OCI-M1 (cell line): ENCODE measurements around the gene MAP3K3.
A peak's percentile ranks its signal among the peaks of the same experiment; 100 is the strongest.

Source experiments
- DNase-seq: peaks from one replicate; lab custom pipeline; 2025; lab: John Stamatoyannopoulos, UW

The MAP3K3 gene

DNA sequence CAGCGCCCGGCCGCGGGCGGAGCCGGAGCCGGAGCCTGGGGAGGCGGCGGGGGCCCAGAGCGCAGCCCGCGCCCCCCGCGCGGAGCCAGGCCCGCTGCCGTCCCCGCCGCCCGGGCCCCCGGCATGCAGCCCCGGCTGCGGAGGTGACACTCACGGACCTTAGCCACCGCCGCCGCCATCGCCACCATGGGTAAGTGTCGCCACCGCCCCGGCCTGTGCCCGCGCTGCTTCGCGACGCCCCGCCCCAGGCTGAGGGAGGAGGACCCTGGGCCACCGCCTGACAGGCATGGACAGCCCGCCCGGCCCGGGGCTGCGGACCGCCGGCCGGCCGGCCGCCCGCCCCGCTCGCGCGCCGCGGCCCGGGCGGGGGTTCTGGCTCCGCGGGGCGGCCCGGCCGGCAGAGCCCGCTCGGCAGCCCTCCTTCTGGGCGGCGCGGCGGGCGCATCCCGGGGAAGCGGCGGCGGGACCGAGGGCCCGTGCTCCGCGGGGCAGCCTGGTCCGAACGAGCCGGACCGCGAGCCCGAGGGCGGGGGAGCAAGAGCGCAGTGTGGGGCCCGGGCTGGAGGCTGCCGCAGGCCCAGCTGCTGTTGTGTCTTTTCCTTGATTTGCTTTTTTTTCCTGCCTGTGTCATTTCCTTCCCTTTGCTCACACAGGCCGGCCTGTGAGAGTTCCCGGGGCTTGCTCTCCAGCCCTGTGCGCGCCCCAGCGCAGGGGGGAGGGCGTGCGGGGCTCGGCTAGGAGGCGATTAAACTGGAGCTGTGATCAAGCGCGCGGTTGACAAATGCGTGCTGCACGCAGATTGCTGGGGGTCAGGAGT is 565 bp downstream of the MAP3K3 start:
- DNase-seq: peak; percentile 72

- peak; percentile 46 for DNase-seq
Observed at GRCh38 chr17:63623786-63624530, 1.7 kb downstream of the MAP3K3 start.

- DNase-seq: peak; percentile 43
Observed at GRCh38 chr17:63624531-63624880, 2.3 kb downstream of the MAP3K3 start.

GRCh38 chr17:63626551-63627180 is 4.4 kb downstream of the MAP3K3 start:
- peak; percentile 10 for DNase-seq

- no peak for DNase-seq
Observed at GRCh38 chr17:63629627-63630026, 7.4 kb downstream of the MAP3K3 start.

DNA sequence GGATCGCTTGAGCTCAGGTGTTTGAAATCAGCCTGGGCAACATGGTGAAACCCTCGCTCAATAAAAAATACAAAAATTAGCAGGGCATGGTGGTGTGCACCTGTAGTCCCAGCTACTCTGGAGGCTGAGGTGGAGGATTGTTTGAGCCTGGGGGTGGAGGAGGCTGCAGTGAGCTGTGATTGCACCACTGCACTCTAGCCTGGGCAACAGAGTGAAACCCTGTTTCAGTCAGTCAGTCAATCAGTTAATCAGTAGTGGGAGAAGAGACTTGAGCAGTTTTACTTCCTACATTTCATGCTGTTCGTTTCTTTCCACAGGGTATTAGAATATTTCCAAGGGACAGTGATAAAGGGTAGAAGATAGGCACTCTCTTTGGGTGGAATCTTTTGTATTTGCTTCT is 8.8 kb downstream of the MAP3K3 start:
- no peak for DNase-seq

- no peak for DNase-seq
Observed at GRCh38 chr17:63631626-63632025, 9.4 kb downstream of the MAP3K3 start.

DNA sequence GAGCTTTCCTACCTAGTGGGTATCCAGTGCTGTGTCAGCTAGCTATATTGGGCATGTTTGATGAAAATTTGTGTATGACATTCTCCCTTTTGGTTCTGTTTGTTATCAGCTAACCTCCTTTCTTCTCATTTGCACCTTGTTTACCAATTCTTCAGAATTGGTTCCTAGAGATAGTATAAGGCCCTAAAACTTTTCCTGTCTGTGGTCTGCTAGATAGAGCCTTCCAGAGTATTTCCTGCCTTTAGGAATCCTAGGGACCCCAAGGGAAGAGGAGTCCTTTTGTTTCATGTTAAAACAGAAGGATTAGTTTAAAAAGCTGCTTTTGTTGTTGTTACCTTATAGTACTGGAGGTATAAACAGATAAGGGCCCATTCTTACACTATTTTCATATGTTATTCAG is 11.5 kb downstream of the MAP3K3 start:
- no peak for DNase-seq

DNA sequence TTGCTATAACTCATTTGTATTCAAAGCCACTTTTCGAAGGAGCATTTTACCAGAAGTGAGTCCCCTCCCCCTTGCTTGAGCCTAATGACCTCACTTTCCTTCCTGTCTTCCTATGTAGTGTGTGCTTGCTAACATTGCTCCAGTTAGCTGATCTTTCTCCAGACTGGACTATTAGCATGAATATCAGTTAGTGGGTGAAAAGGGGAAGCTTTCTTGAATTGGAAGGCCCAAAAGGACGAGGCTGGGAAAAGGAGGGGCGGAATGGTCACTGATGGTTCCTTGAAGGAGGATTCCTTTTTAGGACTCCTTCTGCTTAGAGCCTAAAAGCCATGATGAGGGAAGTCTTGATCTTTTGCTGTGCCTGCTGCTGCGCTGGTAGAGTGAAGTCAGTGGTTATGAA is 11.9 kb downstream of the MAP3K3 start:
- peak; percentile 63 for DNase-seq

- peak; percentile 23 for DNase-seq
Observed at GRCh38 chr17:63634816-63635215, 12.6 kb downstream of the MAP3K3 start.

DNA sequence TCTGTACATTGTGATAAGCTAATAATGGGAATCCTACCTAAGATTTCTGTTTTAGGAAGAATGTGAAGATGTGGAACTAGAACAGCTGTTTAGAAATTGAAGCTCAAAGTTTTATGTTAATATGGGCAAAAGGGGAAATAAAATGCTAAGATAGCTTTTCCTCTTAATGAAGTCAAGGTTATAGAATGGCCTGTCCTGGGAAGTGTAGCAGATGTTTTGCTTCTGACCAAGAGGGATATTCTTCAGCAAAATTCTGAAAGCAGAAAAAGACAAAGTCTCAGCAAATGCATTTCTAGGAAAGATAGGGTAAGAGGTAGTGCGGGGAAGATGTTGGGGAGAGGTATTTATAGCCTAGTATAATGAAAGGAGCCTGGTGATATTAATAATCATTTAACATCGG is 13.1 kb downstream of the MAP3K3 start:
- no peak for DNase-seq

DNA sequence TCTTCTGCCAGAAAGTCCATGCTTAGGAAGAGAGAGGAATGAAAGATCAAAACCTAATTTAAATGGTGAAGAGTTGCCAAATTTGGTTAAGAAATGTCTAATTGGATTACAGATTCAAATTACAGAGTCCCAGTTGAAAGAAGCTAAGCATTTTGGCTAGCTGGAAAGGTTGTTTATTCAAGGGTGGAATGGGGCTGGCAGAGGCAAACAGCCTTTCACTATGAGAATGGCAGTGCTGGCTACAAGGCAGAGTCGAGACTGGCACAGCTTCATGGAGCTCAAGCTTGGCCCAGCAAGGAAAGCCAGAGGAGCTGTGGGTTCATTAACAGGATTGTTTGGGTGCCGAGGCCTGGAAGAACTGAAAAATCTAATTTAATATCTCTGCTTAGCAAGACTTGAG is 13.6 kb downstream of the MAP3K3 start:
- no peak for DNase-seq

GRCh38 chr17:63639125-63639524 is 16.9 kb downstream of the MAP3K3 start:
- no peak for DNase-seq

DNA sequence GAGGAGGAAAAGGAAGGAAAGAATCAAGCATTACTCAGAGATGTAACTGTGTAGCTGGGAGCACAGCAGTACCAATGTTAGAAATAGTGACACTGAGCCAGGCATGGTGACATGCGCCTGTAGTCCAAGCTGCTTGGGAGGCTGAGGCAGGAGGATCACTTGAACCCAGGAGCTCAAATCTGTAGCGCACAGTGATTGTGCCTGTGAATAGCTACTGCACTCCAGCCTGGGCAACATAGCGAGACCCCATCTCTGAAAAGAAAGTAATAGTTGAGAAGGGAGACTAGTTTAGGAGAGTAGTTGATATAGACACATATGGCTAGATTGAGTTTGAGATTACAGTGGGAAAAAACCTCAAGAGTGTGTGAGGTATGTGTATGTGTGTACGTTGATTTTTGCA is 17.8 kb downstream of the MAP3K3 start:
- DNase-seq: no peak

GRCh38 chr17:63641692-63642448 is 19.7 kb downstream of the MAP3K3 start:
- DNase-seq: peak; percentile 70

GRCh38 chr17:63644846-63645245 is 22.6 kb downstream of the MAP3K3 start:
- DNase-seq: no peak

DNA sequence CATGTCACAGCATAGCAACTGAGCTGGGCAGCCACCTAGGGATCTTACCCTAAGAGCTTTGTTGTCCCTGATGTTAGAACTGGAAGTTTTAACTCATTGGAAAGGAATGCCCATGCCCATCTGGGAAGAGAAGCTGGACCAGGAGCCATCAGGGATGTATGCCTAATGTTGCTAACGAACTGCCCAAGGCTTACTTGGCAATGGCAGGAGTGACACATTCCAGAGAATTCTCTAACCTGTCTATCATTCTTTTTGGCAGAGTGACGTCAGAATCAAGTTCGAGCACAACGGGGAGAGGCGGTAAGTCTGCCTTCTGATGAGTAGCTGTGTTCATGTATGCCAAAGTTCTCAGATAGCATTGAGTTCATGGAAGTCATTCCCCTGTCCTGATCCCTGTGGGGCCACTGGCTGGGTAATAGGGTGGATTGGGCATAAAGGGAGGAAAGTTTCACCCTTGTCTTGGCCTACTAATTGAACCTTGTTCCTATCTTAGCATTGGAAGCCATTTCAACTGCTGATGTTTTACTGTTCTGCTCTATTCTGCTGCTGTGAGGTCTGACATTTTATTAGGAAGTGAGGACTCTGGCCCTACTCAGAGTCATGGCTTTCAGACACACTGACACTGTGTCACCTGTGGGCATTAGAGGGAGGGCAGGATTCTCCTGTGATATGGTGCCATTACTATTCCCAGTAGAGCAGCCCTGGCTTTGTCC is 23.7 kb downstream of the MAP3K3 start:
- no peak for DNase-seq

DNA sequence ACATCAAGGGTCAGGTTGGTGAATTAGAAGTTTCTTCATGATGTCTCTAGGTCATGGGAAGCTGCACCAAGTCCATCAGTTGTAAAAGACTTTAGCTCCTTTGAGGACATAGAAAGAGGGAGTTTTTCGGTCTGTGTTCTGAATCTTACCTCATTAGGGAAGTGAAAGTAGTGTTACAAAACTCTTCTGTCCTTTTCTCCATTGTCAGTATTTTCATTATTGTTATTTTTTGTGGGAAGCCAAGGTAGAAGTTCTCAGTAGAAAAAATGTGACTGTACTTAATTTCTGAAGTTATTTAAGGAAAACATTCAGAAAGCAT is 24.2 kb downstream of the MAP3K3 start:
- no peak for DNase-seq

DNA sequence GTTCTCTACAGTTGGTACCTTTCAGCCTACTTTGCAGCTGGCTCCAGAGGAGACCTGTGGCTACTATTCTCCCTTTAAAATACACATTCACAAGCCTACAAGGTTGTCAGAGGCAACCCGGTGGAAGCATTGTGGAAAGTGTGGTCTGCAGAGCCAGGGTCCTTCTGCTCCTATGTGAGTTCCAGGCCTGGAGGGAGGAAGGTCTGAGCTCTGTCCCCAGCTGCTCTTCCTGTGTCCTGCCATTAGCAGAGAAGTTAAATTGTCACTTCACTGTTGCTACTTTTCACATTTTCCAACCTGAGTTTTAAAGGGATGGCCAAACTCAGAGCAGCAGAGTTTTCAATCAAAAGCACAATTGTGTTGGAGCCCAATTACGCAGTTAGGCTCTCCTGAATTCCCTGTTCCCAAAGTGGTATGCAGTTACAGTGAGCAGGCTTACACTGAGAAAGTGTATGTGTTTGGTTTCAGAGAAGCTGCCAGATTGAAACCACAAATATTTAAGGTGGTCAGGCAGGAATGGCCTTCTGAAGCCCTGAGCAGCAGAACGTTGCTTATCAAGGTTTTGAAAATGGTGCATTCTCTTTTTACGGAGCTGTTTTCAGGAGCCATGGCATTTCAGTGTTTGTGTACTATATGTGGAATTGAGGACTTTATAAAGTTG is 25.0 kb downstream of the MAP3K3 start:
- DNase-seq: no peak

- no peak for DNase-seq
Observed at GRCh38 chr17:63647936-63648335, 25.7 kb downstream of the MAP3K3 start.

DNA sequence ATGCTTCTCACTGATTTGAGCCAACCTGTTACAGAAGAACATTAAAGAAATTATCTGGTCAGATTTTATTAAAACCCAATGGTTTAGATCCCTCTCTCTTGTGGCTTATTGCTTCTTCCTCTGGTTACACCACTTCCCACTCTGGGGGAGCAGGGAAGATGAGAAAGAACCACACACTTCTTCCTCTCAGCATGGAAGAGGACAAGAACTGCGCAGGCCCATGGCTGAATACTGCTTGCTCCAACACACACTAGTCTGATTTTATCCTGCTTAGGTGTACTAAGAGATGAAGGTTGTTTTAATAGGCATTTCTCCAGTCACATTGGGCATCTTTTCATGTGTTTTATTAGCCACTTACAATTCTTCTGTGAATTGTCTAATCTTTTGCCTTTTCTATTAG is 27.6 kb downstream of the MAP3K3 start:
- no peak for DNase-seq
